Endothelial cell of umbilical vein (primary cell): ENCODE measurements around the gene MRPL4. TPM values are rescaled to one million over a fixed set of nuclear protein-coding genes. Genes with fewer than 3 reads are reported as not detected.

Source experiments
- BruUV-seq: library from RNA; stranded (reverse); fragments of 400-500 nt; replicated peaks from 2 replicates; lab custom pipeline; 2021; lab: Mats Ljungman, UMichigan
- CTCF ChIA-PET: fragments of 300-600, 350-600 bp; sonication (Branson Sonifier 250); formaldehyde crosslinking; loops from one replicate; lab custom pipeline; 2021; ENCODE audit warnings: antibody characterized with exemption, inconsistent platforms; lab: Charles Lee
- POLR2A ChIA-PET: fragments of 300-600, 350-600 bp; sonication (Branson Sonifier 250); formaldehyde crosslinking; loops from one replicate; lab custom pipeline; 2021; ENCODE audit warnings: antibody characterized with exemption, inconsistent platforms; lab: Charles Lee
- DNase-seq: peaks from one replicate; pipeline ENCODE4 v3.0.0-alpha.2; 2011; ENCODE audit warnings: low read depth, low spot score
- FAIRE-seq: peaks from 2 replicates; lab custom pipeline; 2011; peaks lifted over from hg19 to GRCh38; lab: Jason Lieb, UNC
- H2AFZ ChIP-seq: 2 replicates; pipeline ENCODE4 v1.6.0; 2012; ENCODE audit warnings: low read depth, low read length, control low read depth, inconsistent platforms
- H3K27ac ChIP-seq: 2 replicates; pipeline ENCODE4 v1.5.1; 2011; ENCODE audit warnings: low read depth, mild to moderate bottlenecking, control low read depth, low read length, moderate library complexity; ENCODE audit not compliant: insufficient read depth
- H3K27me3 ChIP-seq, 2 experiments: 2 replicates each; pipeline versions ENCODE4 v1.6.0 to v1.6.1; 2011; ENCODE audit warnings: low read length in 2 of 2, mixed read lengths in 1 of 2; ENCODE audit not compliant: control insufficient read depth in 2 of 2, insufficient read depth in 2 of 2
- H3K36me3 ChIP-seq, 2 experiments: 2 replicates in 1 of 2; 3 replicates in 1 of 2; pipeline ENCODE4 v1.5.1; 2011; ENCODE audit warnings: low read length in 2 of 2, mild to moderate bottlenecking in 1 of 2, moderate library complexity in 1 of 2; ENCODE audit not compliant: control insufficient read depth in 2 of 2, insufficient read depth in 2 of 2; ENCODE audit errors: extremely low read depth in 1 of 2
- H3K4me1 ChIP-seq: 3 replicates; pipeline ENCODE4 v1.5.1; 2011; ENCODE audit warnings: mild to moderate bottlenecking, low read length; ENCODE audit not compliant: control insufficient read depth, insufficient read depth; ENCODE audit errors: extremely low read depth
- H3K4me2 ChIP-seq: 2 replicates; pipeline ENCODE4 v1.6.1; 2011; ENCODE audit warnings: low read length, control low read depth, mixed read lengths; ENCODE audit not compliant: insufficient read depth
- H3K4me3 ChIP-seq, 3 experiments: fragments of 200-600 bp in 1 of 3; sonication (generic), shearing (Covaris generic) in 1 of 3; replicated peaks in 1 of 3; 2 replicates each; pipeline ENCODE4 v1.5.1; 2011 to 2016; ENCODE audit warnings: control low read depth in 3 of 3, low read length in 3 of 3, mild to moderate bottlenecking in 2 of 3, inconsistent platforms in 1 of 3, low read depth in 1 of 3, moderate library complexity in 1 of 3; ENCODE audit not compliant: insufficient read depth in 1 of 3
- H3K79me2 ChIP-seq: 2 replicates; pipeline ENCODE4 v1.6.0; 2012; ENCODE audit warnings: low read length, inconsistent platforms; ENCODE audit not compliant: control insufficient read depth, insufficient read depth
- H3K9ac ChIP-seq: replicated peaks from 2 replicates; pipeline ENCODE3; 2011; ENCODE audit warnings: low read length, control low read depth; ENCODE audit not compliant: insufficient read depth; ENCODE audit errors: extremely low read depth
- H3K9me1 ChIP-seq: replicated peaks from 3 replicates; pipeline ENCODE4 v1.6.0; 2011; ENCODE audit warnings: mild to moderate bottlenecking, low read length; ENCODE audit not compliant: control insufficient read depth, insufficient read depth; ENCODE audit errors: extremely low read depth
- H3K9me3 ChIP-seq: replicated peaks from 2 replicates; pipeline ENCODE4 v1.5.1; 2012; ENCODE audit warnings: low read length, inconsistent platforms; ENCODE audit not compliant: control insufficient read depth, insufficient read depth
- H4K20me1 ChIP-seq: replicated peaks from 2 replicates; pipeline ENCODE3; 2011; ENCODE audit warnings: mild to moderate bottlenecking, low read length; ENCODE audit not compliant: control insufficient read depth, insufficient read depth; ENCODE audit errors: extremely low read depth
- EZH2 ChIP-seq: IDR thresholded peaks from 2 replicates; pipeline ENCODE4 v1.6.1; 2012; ENCODE audit warnings: borderline replicate concordance, low read depth, mild to moderate bottlenecking, moderate library complexity, low read length, inconsistent platforms; ENCODE audit not compliant: severe bottlenecking
- FOS ChIP-seq: IDR thresholded peaks from 2 replicates; pipeline ENCODE4 v1.6.1; 2011; ENCODE audit warnings: mild to moderate bottlenecking, low read length, moderate library complexity, borderline replicate concordance; ENCODE audit not compliant: insufficient read depth
- GATA2 ChIP-seq: IDR thresholded peaks from 2 replicates; pipeline ENCODE4 v1.7.0; 2011; ENCODE audit warnings: low read depth, mild to moderate bottlenecking, moderate library complexity, mixed read lengths, low read length; ENCODE audit not compliant: insufficient read length, insufficient read depth
- JUN ChIP-seq: IDR thresholded peaks from 2 replicates; pipeline ENCODE4 v1.6.1; 2011; ENCODE audit warnings: borderline replicate concordance, low read depth; ENCODE audit not compliant: insufficient read length, insufficient read depth
- MAX ChIP-seq: IDR thresholded peaks from 2 replicates; pipeline ENCODE4 v1.6.1; 2011; ENCODE audit not compliant: insufficient read depth, insufficient read length
- MYC ChIP-seq: IDR thresholded peaks from one replicate; pipeline ENCODE4 v1.6.1; 2011; ENCODE audit warnings: mild to moderate bottlenecking, low read depth, low read length
- POLR2A ChIP-seq: IDR thresholded peaks from 2 replicates; pipeline ENCODE4 v1.6.1; 2012; ENCODE audit warnings: low read depth, mild to moderate bottlenecking, control low read depth, low read length
- POLR2AphosphoS5 ChIP-seq: IDR thresholded peaks from 2 replicates; pipeline ENCODE4 v1.6.1; 2012; ENCODE audit warnings: low read depth, mild to moderate bottlenecking, control low read depth, low read length, moderate library complexity; ENCODE audit not compliant: insufficient read depth
- dilution Hi-C: fragments of 300-500 bp; cut with MboI; formaldehyde crosslinking; loops from one replicate; pipeline ENCODE4 v1.15.0; 2019; ENCODE audit warnings: low sequenced_read_pairs; ENCODE audit not compliant: extremely low pct_ligation_motif_present
- intact Hi-C: fragments of 100-400 bp; cut with micrococcal nuclease; formaldehyde crosslinking; loops from one replicate; pipeline ENCODE4 v1.10.0; 2022
- polyA plus RNA-seq, 4 experiments: library from polyadenylated mRNA; depleted of rRNA in 3 of 4; stranded (reverse) in 3 of 4; unstranded in 1 of 4; fragments of >200 nt; gene quantifications; 2 replicates each; pipeline versions ENCODE4 v1.2.1 to v1.2.3, GENCODE V29; 2011 to 2012; ENCODE audit warnings: missing spikeins in 1 of 4
- total RNA-seq: library from RNA; stranded (reverse); gene quantifications from 2 replicates; pipeline ENCODE4 v1.2.3, GENCODE V29; 2021
- TF ChIP-seq, protein P1 (sequence below), 2 donors: IDR thresholded peaks; 1 replicate in 1 of 2; 2 replicates in 1 of 2; pipeline ENCODE4 v1.5.1; 2011; ENCODE audit warnings: low read length in 2 of 2, mild to moderate bottlenecking in 2 of 2, moderate library complexity in 2 of 2, control low read depth in 1 of 2, inconsistent platforms in 1 of 2, low read depth in 1 of 2; ENCODE audit not compliant: insufficient read depth in 1 of 2; ENCODE audit errors: extremely low read depth in 1 of 2

The MRPL4 gene
- total and polyA plus RNA-seq, 2 donors (not counting 3 experiments of a cell fraction or from before 2014, with no cell fraction given) = 70.4 to 118 TPM

GRCh38 chr19:10243606-10244005, 8.4 kb upstream of the MRPL4 start:
- Histone ChIP-seq H3K9me1 (no peaks in the 10 kb centered on the region), H3K27me3 (no peaks in the 10 kb centered on the region), H3K9me3 (no peaks in the 10 kb centered on the region), H2AFZ (no peak overlapping the region), H3K27ac (no peak overlapping the region), H3K79me2 (no peaks in the 10 kb centered on the region), H3K36me3 (no peaks in the 10 kb centered on the region), H3K9ac (no peak overlapping the region), H4K20me1 (no peaks in the 10 kb centered on the region), H3K4me3 (no peak overlapping the region), H3K4me1 (no peaks in the 10 kb centered on the region), H3K4me2 (no peak overlapping the region)
- no TSS peak for BruUV-seq
- ChIA-PET CTCF (interaction anchor here (1.4 kb wide), 1 partner anchor 145 kb away, joined by 3 read pairs; no protein-coding TSS in a partner anchor), POLR2A (no interaction called here)
- no peak for TF ChIP-seq POLR2A
- TF ChIP-seq POLR2AphosphoS5 = no peak
- TF ChIP-seq JUN = no peak
- TF ChIP-seq FOS = no peak
- TF ChIP-seq GATA2 = no peak
- no peak for TF ChIP-seq EZH2
- TF ChIP-seq MYC = no peak
- TF ChIP-seq, protein P1, sequence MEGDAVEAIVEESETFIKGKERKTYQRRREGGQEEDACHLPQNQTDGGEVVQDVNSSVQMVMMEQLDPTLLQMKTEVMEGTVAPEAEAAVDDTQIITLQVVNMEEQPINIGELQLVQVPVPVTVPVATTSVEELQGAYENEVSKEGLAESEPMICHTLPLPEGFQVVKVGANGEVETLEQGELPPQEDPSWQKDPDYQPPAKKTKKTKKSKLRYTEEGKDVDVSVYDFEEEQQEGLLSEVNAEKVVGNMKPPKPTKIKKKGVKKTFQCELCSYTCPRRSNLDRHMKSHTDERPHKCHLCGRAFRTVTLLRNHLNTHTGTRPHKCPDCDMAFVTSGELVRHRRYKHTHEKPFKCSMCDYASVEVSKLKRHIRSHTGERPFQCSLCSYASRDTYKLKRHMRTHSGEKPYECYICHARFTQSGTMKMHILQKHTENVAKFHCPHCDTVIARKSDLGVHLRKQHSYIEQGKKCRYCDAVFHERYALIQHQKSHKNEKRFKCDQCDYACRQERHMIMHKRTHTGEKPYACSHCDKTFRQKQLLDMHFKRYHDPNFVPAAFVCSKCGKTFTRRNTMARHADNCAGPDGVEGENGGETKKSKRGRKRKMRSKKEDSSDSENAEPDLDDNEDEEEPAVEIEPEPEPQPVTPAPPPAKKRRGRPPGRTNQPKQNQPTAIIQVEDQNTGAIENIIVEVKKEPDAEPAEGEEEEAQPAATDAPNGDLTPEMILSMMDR (IDR thresholded peaks at IDR 0.05; ENCODE audit: extremely low read depth in 1 of 2, insufficient read depth in 1 of 2, low read depth in 1 of 2, low read length in 2 of 2) = no peak
- TF ChIP-seq MAX = no peak
- intact Hi-C loops (loop anchor here (2.0 kb wide), 1 partner anchor 313 kb away; no protein-coding TSS in a partner anchor), dilution Hi-C loops (no loop called here)
- FAIRE-seq = no peak
- no peak for DNase-seq
